Measurements from ENCODE around the gene CDIPT.

The CDIPT gene

DNA sequence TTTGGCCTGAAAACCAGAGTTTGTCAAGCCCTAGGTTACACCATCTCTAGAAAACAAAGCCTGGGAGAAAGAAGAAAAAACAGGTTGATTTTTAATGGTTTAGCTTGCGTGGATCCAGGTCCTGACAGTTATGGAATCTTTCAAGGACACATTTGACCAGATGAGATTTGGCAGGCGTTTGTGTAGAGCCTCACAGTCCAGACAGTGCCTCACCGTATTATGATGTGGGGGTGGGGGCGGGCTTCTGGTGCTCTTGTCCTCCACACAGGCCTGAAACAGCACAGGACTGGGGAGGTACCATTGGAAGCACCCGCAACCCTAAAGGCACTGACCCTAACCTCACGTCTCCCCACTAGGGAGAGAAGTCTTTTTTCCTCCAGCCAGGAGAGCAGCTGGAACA, 23.2 kb downstream of the CDIPT start:
- TF ChIP-seq FOXM1 (IDR thresholded peaks at IDR 0.05; ENCODE audit: borderline replicate concordance, low read depth), result no peak
- TF ChIP-seq RAD21 (IDR thresholded peaks at IDR 0.05; ENCODE audit: low read depth), result no peak
- TF ChIP-seq, protein P1, sequence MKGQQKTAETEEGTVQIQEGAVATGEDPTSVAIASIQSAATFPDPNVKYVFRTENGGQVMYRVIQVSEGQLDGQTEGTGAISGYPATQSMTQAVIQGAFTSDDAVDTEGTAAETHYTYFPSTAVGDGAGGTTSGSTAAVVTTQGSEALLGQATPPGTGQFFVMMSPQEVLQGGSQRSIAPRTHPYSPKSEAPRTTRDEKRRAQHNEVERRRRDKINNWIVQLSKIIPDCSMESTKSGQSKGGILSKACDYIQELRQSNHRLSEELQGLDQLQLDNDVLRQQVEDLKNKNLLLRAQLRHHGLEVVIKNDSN (IDR thresholded peaks at IDR 0.05), result no peak
- TF ChIP-seq, protein P2, sequence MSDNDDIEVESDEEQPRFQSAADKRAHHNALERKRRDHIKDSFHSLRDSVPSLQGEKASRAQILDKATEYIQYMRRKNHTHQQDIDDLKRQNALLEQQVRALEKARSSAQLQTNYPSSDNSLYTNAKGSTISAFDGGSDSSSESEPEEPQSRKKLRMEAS (IDR thresholded peaks at IDR 0.05), result no peak
- TF ChIP-seq ZBTB7A (IDR thresholded peaks at IDR 0.05; ENCODE audit: low read depth), result no peak
- no peak for TF ChIP-seq EGR1 (IDR thresholded peaks at IDR 0.05)
- no peak for TF ChIP-seq TCF12 (IDR thresholded peaks at IDR 0.05; ENCODE audit: low read depth)
- TF ChIP-seq NFIC (IDR thresholded peaks at IDR 0.05), result no peak
- TF ChIP-seq TAF1 (IDR thresholded peaks at IDR 0.05; ENCODE audit: low read depth), result no peak
- TF ChIP-seq, protein P3, sequence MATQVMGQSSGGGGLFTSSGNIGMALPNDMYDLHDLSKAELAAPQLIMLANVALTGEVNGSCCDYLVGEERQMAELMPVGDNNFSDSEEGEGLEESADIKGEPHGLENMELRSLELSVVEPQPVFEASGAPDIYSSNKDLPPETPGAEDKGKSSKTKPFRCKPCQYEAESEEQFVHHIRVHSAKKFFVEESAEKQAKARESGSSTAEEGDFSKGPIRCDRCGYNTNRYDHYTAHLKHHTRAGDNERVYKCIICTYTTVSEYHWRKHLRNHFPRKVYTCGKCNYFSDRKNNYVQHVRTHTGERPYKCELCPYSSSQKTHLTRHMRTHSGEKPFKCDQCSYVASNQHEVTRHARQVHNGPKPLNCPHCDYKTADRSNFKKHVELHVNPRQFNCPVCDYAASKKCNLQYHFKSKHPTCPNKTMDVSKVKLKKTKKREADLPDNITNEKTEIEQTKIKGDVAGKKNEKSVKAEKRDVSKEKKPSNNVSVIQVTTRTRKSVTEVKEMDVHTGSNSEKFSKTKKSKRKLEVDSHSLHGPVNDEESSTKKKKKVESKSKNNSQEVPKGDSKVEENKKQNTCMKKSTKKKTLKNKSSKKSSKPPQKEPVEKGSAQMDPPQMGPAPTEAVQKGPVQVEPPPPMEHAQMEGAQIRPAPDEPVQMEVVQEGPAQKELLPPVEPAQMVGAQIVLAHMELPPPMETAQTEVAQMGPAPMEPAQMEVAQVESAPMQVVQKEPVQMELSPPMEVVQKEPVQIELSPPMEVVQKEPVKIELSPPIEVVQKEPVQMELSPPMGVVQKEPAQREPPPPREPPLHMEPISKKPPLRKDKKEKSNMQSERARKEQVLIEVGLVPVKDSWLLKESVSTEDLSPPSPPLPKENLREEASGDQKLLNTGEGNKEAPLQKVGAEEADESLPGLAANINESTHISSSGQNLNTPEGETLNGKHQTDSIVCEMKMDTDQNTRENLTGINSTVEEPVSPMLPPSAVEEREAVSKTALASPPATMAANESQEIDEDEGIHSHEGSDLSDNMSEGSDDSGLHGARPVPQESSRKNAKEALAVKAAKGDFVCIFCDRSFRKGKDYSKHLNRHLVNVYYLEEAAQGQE (IDR thresholded peaks at IDR 0.05; ENCODE audit: low read depth), result no peak
- no peak for TF ChIP-seq CREB1 (IDR thresholded peaks at IDR 0.05; ENCODE audit: low read depth)

DNA sequence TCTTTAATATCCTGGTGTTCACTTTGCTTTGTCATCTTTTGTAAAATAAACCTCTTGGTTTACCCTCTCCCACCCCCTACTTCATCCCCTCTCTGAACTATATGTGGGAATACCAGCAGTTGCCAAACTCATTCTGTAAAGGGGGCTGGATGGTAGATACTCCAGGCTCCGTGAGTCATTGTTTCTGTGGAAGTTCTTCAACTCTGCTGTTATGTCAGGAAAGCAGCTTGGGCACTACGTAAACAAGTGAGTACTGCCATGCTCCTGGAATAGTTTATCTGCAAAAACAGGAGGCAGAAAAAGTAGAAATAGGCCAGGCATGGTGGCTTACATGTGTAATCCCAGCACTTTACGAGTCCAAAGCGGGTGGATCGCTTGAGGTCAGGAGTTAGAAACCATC, 25.2 kb downstream of the CDIPT start:
- TF ChIP-seq CREB1 (IDR thresholded peaks at IDR 0.05; ENCODE audit: low read depth), result no peak
- TF ChIP-seq, protein P2 (IDR thresholded peaks at IDR 0.05), result no peak
- TF ChIP-seq, protein P1 (IDR thresholded peaks at IDR 0.05), result no peak
- no peak for TF ChIP-seq FOXM1 (IDR thresholded peaks at IDR 0.05; ENCODE audit: borderline replicate concordance, low read depth)
- no peak for TF ChIP-seq RAD21 (IDR thresholded peaks at IDR 0.05; ENCODE audit: low read depth)
- no peak for TF ChIP-seq CEBPB (IDR thresholded peaks at IDR 0.05)
- no peak for TF ChIP-seq TEAD4 (IDR thresholded peaks at IDR 0.05)
- TF ChIP-seq, protein P3 (IDR thresholded peaks at IDR 0.05; ENCODE audit: low read depth), result no peak
- TF ChIP-seq EP300 (IDR thresholded peaks at IDR 0.05; ENCODE audit: borderline replicate concordance), result no peak
- TF ChIP-seq EGR1 (IDR thresholded peaks at IDR 0.05), result no peak
- no peak for TF ChIP-seq TAF1 (IDR thresholded peaks at IDR 0.05; ENCODE audit: low read depth)
- no peak for TF ChIP-seq TCF12 (IDR thresholded peaks at IDR 0.05; ENCODE audit: low read depth)

DNA sequence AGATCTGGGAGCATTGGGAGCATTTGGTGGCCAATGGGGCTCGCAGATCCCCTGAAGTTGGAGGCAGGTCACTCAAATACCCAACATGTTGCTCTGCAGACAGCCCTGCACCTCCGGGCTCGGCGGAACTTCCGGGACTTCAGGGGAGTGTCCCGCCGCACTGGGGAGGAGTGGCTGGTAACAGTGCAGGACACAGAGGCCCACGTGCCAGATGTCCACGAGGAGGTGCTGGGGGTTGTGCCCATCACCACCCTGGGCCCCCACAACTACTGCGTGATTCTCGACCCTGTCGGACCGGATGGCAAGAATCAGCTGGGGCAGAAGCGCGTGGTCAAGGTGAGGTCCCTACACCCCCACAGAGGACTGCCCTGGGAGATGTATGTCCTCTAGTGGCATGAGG, 26.4 kb downstream of the CDIPT start:
- TF ChIP-seq, protein P1 (IDR thresholded peaks at IDR 0.05), result no peak
- TF ChIP-seq ZBTB7A (IDR thresholded peaks at IDR 0.05; ENCODE audit: low read depth) (no peak), CEBPB (IDR thresholded peaks at IDR 0.05) (no peak)

DNA sequence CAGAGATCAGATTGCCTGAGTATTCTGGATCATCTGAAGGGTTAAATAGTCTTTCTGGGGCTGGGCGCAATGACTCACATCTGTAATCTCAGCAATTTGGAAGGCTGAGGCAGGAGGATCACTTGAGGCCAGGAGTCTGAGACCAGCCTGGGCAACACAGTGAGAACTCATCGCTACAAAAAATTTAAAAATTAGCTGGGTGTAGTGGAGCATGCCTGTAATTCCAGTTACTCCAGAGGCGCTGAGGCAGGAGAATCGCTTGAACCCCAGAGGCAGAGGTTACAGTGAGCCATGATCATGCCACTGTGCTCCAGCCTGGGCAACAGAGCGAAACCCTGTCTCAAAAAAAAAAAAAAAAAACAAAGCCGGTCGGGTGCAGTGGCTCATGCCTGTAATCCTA, 27.1 kb downstream of the CDIPT start:
- TF ChIP-seq ZBTB7A (IDR thresholded peaks at IDR 0.05; ENCODE audit: low read depth) (no peak), FOXM1 (IDR thresholded peaks at IDR 0.05; ENCODE audit: borderline replicate concordance, low read depth) (no peak), NFIC (IDR thresholded peaks at IDR 0.05) (no peak), YY1 (IDR thresholded peaks at IDR 0.05; ENCODE audit: low read depth) (no peak), TCF12 (IDR thresholded peaks at IDR 0.05; ENCODE audit: low read depth) (no peak), CREB1 (IDR thresholded peaks at IDR 0.05; ENCODE audit: low read depth) (no peak), TAF1 (IDR thresholded peaks at IDR 0.05; ENCODE audit: low read depth) (no peak), EP300 (IDR thresholded peaks at IDR 0.05; ENCODE audit: borderline replicate concordance) (no peak), RAD21 (IDR thresholded peaks at IDR 0.05; ENCODE audit: low read depth) (no peak), TEAD4 (IDR thresholded peaks at IDR 0.05) (no peak), EGR1 (IDR thresholded peaks at IDR 0.05) (no peak), CEBPB (IDR thresholded peaks at IDR 0.05) (no peak)
- TF ChIP-seq, protein P3 (IDR thresholded peaks at IDR 0.05; ENCODE audit: low read depth), result no peak
- TF ChIP-seq, protein P1 (IDR thresholded peaks at IDR 0.05), result no peak
- TF ChIP-seq, protein P2 (IDR thresholded peaks at IDR 0.05), result no peak

Data from Ishikawa (cell line).